ENCODE measurements around the gene TMEM243.
"Not testable (repeated sequence)": the region's sequence is repeated elsewhere in the genome, so short reads cannot be mapped to it uniquely, and the experiment has no call there.

DNA sequence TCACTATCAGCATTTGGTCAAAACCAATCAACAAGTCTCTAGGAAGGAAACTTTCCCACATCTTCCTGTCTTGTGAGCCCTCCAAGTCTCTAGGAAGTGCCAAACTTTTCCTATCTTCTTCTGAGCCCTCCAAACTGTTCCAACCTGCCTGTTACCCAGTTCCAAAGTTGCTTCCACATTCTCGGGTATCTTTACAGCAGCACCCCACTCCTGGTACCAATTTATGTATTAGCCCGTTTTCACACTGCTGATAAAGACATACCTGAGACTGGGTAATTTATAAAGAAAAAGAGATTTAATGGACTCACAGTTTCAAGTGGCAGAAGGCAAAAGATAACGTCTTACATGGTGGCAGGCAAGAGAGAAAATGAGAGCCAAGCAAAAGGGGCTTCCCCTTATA is 13.8 kb downstream of the TMEM243 start:
- TF ChIP-seq, protein P1, sequence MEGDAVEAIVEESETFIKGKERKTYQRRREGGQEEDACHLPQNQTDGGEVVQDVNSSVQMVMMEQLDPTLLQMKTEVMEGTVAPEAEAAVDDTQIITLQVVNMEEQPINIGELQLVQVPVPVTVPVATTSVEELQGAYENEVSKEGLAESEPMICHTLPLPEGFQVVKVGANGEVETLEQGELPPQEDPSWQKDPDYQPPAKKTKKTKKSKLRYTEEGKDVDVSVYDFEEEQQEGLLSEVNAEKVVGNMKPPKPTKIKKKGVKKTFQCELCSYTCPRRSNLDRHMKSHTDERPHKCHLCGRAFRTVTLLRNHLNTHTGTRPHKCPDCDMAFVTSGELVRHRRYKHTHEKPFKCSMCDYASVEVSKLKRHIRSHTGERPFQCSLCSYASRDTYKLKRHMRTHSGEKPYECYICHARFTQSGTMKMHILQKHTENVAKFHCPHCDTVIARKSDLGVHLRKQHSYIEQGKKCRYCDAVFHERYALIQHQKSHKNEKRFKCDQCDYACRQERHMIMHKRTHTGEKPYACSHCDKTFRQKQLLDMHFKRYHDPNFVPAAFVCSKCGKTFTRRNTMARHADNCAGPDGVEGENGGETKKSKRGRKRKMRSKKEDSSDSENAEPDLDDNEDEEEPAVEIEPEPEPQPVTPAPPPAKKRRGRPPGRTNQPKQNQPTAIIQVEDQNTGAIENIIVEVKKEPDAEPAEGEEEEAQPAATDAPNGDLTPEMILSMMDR (IDR thresholded peaks at IDR 0.05; ENCODE audit: poor library complexity, severe bottlenecking): not testable (repeated sequence)
- not testable (repeated sequence) for TF ChIP-seq POLR2AphosphoS5 (IDR thresholded peaks at IDR 0.05); EZH2 (IDR thresholded peaks at IDR 0.05; ENCODE audit: borderline replicate concordance, insufficient read depth, low read length, poor library complexity, severe bottlenecking); MXI1 (conservative IDR thresholded peaks at IDR 0.05; ENCODE audit: poor library complexity, severe bottlenecking)
